Measurements from ENCODE around the gene IFT122.

The IFT122 gene

GRCh38 chr3:129559565-129560079, 119.6 kb downstream of the IFT122 start:
- 94% methylated on average over 20 of the region's 20 CpGs for WGBS, 2 experiments
- H3K36me3 ChIP-seq (ENCODE audit: control insufficient read depth, insufficient read depth, low read length): no peaks in the 10 kb centered on the region
- peaks cover 32% of the 10 kb centered on the region for H3K4me1 ChIP-seq (ENCODE audit: control insufficient read depth, insufficient read depth, low read length)
- no peak overlapping the region for H3K27ac ChIP-seq (ENCODE audit: insufficient read depth, low read depth, low read length, poor library complexity, severe bottlenecking)
- no peaks in the 10 kb centered on the region for H3K9me3 ChIP-seq (ENCODE audit: control insufficient read depth, low read length)
- no peak overlapping the region for H3K4me3 ChIP-seq (ENCODE audit: insufficient read depth, low read depth, low read length)
- no peaks in the 10 kb centered on the region for H3K27me3 ChIP-seq (ENCODE audit: control insufficient read depth, insufficient read depth, low read length, poor library complexity, severe bottlenecking)

DNA sequence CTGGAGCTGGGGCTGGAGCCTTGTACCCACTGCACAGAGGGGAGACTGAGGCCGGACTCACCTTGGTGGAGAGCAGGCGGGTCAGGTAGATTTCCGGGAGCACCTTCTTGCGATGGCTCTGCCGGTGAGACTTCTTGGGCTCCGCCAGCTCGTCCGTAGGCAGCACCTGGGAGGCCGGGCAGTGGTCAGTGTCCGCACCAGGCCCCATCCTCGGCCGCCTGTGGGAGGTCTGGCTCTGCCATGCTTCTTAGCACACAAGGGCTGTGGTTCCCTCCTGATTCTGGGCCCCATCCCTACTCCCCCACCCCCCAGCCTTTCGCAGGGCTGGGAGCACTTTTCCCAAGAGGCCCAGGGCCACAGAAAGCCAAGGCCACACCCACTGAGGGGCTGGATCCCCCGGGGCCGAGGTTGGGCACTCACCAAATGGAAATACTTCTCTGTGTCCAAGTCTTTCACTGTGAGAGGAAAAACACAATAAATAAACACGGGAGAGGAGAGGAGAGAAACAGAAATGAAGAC, 120.3 kb downstream of the IFT122 start:
- WGBS, 2 experiments: 80 to 81% methylated on average over 16 of the region's 16 CpGs
- H3K9me3 ChIP-seq (ENCODE audit: control insufficient read depth, low read length): no peaks in the 10 kb centered on the region
- H3K27ac ChIP-seq (ENCODE audit: insufficient read depth, low read depth, low read length, poor library complexity, severe bottlenecking): no peak overlapping the region
- no peaks in the 10 kb centered on the region for H3K27me3 ChIP-seq (ENCODE audit: control insufficient read depth, insufficient read depth, low read length, poor library complexity, severe bottlenecking)
- H3K4me1 ChIP-seq (ENCODE audit: control insufficient read depth, insufficient read depth, low read length): peaks cover 27% of the 10 kb centered on the region
- H3K4me3 ChIP-seq (ENCODE audit: insufficient read depth, low read depth, low read length): no peak overlapping the region
- H3K36me3 ChIP-seq (ENCODE audit: control insufficient read depth, insufficient read depth, low read length): no peaks in the 10 kb centered on the region

DNA sequence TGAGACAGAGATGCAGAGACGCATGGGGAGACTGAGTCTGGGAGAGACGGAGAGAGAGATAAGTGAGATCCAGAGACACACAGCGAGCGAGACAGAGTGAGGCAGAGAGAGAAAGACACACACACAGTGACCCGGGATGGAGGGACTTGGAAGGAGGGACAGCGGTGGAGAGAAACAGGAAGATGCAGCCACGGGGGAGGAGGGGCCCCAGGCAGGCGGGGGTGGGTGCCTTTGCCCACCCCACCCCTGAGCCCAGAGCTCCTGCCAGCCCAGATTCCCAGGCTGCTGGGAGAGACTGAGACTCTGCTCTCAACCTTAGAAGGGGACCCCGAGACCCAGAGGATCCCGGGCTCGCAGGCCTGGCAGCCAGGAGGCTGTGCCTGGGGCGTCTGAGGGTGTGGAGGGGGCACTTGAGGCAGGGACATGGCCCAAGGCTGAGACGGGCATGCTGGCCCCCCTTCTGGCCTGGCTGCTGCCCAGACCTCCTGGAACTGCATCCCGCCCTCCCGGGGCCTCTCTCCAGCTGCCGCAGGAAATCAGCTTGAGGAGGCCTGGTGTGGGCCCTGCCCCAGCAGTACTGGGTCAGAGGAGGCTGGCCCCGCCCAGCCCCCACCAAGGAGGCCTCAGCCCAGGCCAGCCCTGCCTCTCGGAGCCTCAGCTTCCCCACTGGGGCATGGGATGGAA, 121.0 kb downstream of the IFT122 start:
- Histone ChIP-seq H3K4me3 (ENCODE audit: insufficient read depth, low read depth, low read length) (no peak overlapping the region), H3K27me3 (ENCODE audit: control insufficient read depth, insufficient read depth, low read length, poor library complexity, severe bottlenecking) (no peaks in the 10 kb centered on the region), H3K4me1 (ENCODE audit: control insufficient read depth, insufficient read depth, low read length) (peaks cover 27% of the 10 kb centered on the region), H3K27ac (ENCODE audit: insufficient read depth, low read depth, low read length, poor library complexity, severe bottlenecking) (no peak overlapping the region), H3K36me3 (ENCODE audit: control insufficient read depth, insufficient read depth, low read length) (no peaks in the 10 kb centered on the region), H3K9me3 (ENCODE audit: control insufficient read depth, low read length) (no peaks in the 10 kb centered on the region)
- 74 to 76% methylated on average over 18 of the region's 18 CpGs for WGBS, 2 experiments

- Histone ChIP-seq H3K27me3 (ENCODE audit: control insufficient read depth, insufficient read depth, low read length, poor library complexity, severe bottlenecking) (no peaks in the 10 kb centered on the region), H3K27ac (ENCODE audit: insufficient read depth, low read depth, low read length, poor library complexity, severe bottlenecking) (no peak overlapping the region), H3K4me3 (ENCODE audit: insufficient read depth, low read depth, low read length) (no peak overlapping the region), H3K36me3 (ENCODE audit: control insufficient read depth, insufficient read depth, low read length) (no peaks in the 10 kb centered on the region), H3K9me3 (ENCODE audit: control insufficient read depth, low read length) (no peaks in the 10 kb centered on the region), H3K4me1 (ENCODE audit: control insufficient read depth, insufficient read depth, low read length) (peaks cover 27% of the 10 kb centered on the region)
- WGBS, 2 experiments: 91 to 96% methylated on average over 18 of the region's 18 CpGs
Measured at GRCh38 chr3:129561619-129562248, 121.7 kb downstream of the IFT122 start.

DNA sequence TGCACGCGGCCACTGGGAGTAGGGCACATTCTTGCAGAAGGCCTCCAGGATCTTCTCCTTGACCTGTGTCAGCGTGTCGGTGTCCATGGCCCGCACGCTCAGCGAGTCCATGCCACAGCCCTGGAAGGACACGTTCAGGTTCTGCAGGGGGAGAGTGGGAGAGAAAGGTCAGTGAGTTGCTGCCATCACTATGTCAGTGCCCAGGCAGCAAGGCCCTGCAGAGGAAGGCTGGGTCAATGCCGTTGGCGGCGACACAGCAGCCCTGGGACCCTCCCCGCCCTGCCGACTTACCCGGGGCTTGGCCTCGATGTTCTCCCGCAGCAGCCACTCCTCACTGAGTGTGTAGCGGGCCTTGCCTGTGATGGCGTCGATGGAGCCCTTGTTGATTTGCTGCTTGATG, 122.8 kb downstream of the IFT122 start:
- no peak overlapping the region for H3K27ac ChIP-seq (ENCODE audit: insufficient read depth, low read depth, low read length, poor library complexity, severe bottlenecking)
- WGBS, 2 experiments: 93 to 94% methylated on average over 19 of the region's 19 CpGs
- H3K36me3 ChIP-seq (ENCODE audit: control insufficient read depth, insufficient read depth, low read length): no peaks in the 10 kb centered on the region
- H3K4me3 ChIP-seq (ENCODE audit: insufficient read depth, low read depth, low read length): no peak overlapping the region
- H3K4me1 ChIP-seq (ENCODE audit: control insufficient read depth, insufficient read depth, low read length): peaks cover 17% of the 10 kb centered on the region
- no peaks in the 10 kb centered on the region for H3K27me3 ChIP-seq (ENCODE audit: control insufficient read depth, insufficient read depth, low read length, poor library complexity, severe bottlenecking)
- no peaks in the 10 kb centered on the region for H3K9me3 ChIP-seq (ENCODE audit: control insufficient read depth, low read length)

- Histone ChIP-seq H3K36me3 (ENCODE audit: control insufficient read depth, insufficient read depth, low read length) (no peaks in the 10 kb centered on the region), H3K4me3 (ENCODE audit: insufficient read depth, low read depth, low read length) (no peak overlapping the region), H3K27ac (ENCODE audit: insufficient read depth, low read depth, low read length, poor library complexity, severe bottlenecking) (no peak overlapping the region), H3K9me3 (ENCODE audit: control insufficient read depth, low read length) (no peaks in the 10 kb centered on the region), H3K27me3 (ENCODE audit: control insufficient read depth, insufficient read depth, low read length, poor library complexity, severe bottlenecking) (no peaks in the 10 kb centered on the region), H3K4me1 (ENCODE audit: control insufficient read depth, insufficient read depth, low read length) (peaks cover 14% of the 10 kb centered on the region)
- 95 to 96% methylated on average over 12 of the region's 12 CpGs for WGBS, 2 experiments
Measured at GRCh38 chr3:129563332-129563731, 123.3 kb downstream of the IFT122 start.

DNA sequence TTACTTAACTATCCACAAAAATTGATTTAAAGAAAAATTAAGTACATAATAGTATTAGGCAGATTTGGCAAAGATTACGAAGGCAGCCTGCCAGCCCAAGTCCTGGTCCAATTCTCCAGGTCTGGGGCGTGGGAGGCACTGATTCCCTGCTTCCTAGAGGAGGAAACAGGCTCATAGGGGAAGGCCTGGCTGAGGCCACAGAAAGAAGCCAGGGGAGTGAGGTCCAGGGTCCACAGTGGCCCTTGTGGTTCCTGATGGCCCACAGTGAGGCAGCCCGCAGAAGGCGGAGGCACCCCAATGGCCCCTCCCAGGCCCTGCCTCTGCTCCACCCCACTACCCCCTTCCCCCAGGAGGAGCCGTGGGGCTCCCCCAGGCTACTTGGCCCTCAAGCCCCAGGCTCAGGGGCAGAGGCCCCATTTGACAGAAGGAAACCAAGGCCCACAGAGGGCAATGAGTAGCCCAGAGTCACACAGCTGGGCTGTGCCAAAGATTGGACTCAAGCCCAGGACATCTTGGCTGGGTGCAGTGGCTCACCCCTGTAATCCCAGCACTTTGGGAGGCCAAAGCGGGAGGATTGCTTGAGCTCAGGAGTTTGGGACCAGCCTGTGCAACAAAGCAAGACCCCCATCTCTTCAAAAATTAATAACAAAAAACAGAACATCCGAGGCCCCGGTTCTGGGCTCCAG, 124.0 kb downstream of the IFT122 start:
- no peak overlapping the region for H3K27ac ChIP-seq (ENCODE audit: insufficient read depth, low read depth, low read length, poor library complexity, severe bottlenecking)
- H3K36me3 ChIP-seq (ENCODE audit: control insufficient read depth, insufficient read depth, low read length): no peaks in the 10 kb centered on the region
- no peak overlapping the region for H3K4me3 ChIP-seq (ENCODE audit: insufficient read depth, low read depth, low read length)
- 87 to 89% methylated on average over 8 of the region's 8 CpGs for WGBS, 2 experiments
- peaks cover 14% of the 10 kb centered on the region for H3K4me1 ChIP-seq (ENCODE audit: control insufficient read depth, insufficient read depth, low read length)
- no peaks in the 10 kb centered on the region for H3K27me3 ChIP-seq (ENCODE audit: control insufficient read depth, insufficient read depth, low read length, poor library complexity, severe bottlenecking)
- no peaks in the 10 kb centered on the region for H3K9me3 ChIP-seq (ENCODE audit: control insufficient read depth, low read length)

- no peak overlapping the region for H3K27ac ChIP-seq (ENCODE audit: insufficient read depth, low read depth, low read length, poor library complexity, severe bottlenecking)
- no peaks in the 10 kb centered on the region for H3K36me3 ChIP-seq (ENCODE audit: control insufficient read depth, insufficient read depth, low read length)
- WGBS, 2 experiments: 95% methylated on average over 21 of the region's 21 CpGs
- no peak overlapping the region for H3K4me3 ChIP-seq (ENCODE audit: insufficient read depth, low read depth, low read length)
- peaks cover 13% of the 10 kb centered on the region for H3K4me1 ChIP-seq (ENCODE audit: control insufficient read depth, insufficient read depth, low read length)
- H3K27me3 ChIP-seq (ENCODE audit: control insufficient read depth, insufficient read depth, low read length, poor library complexity, severe bottlenecking): no peaks in the 10 kb centered on the region
- no peaks in the 10 kb centered on the region for H3K9me3 ChIP-seq (ENCODE audit: control insufficient read depth, low read length)
Measured at GRCh38 chr3:129564981-129565644, 125.1 kb downstream of the IFT122 start.

GRCh38 chr3:129565902-129566301, 125.9 kb downstream of the IFT122 start:
- Histone ChIP-seq H3K27ac (ENCODE audit: insufficient read depth, low read depth, low read length, poor library complexity, severe bottlenecking) (no peak overlapping the region), H3K27me3 (ENCODE audit: control insufficient read depth, insufficient read depth, low read length, poor library complexity, severe bottlenecking) (no peaks in the 10 kb centered on the region), H3K4me1 (ENCODE audit: control insufficient read depth, insufficient read depth, low read length) (peaks cover 5% of the 10 kb centered on the region), H3K36me3 (ENCODE audit: control insufficient read depth, insufficient read depth, low read length) (no peaks in the 10 kb centered on the region), H3K4me3 (ENCODE audit: insufficient read depth, low read depth, low read length) (no peak overlapping the region), H3K9me3 (ENCODE audit: control insufficient read depth, low read length) (no peaks in the 10 kb centered on the region)
- 94 to 97% methylated on average over 7 of the region's 7 CpGs for WGBS, 2 experiments

Measured in ectodermal cell (in vitro differentiated cells).